G401 (cell line): Measurements from ENCODE around the gene RNF220. TPM values are rescaled to one million over a fixed set of nuclear protein-coding genes. Genes with fewer than 3 reads are reported as not detected.

Experiments used
- DNase-seq: peaks from one replicate; pipeline ENCODE4 v3.0.0-alpha.2; 2015; ENCODE audit warnings: low spot score
- in situ Hi-C: cut with HindIII; loops from 2 replicates; pipeline ENCODE4 v1.10.0; 2016; ENCODE audit warnings: low sequenced_read_pairs, mixed read lengths
- total RNA-seq: library from RNA; depleted of rRNA; stranded (reverse); fragments of >200 nt; shearing (Covaris generic); gene quantifications from 2 replicates; pipeline ENCODE4 v1.2.3, GENCODE V29; 2014

The RNF220 gene
- total RNA-seq, 1 experiment from 2014 or later, result 98.3 TPM

DNA sequence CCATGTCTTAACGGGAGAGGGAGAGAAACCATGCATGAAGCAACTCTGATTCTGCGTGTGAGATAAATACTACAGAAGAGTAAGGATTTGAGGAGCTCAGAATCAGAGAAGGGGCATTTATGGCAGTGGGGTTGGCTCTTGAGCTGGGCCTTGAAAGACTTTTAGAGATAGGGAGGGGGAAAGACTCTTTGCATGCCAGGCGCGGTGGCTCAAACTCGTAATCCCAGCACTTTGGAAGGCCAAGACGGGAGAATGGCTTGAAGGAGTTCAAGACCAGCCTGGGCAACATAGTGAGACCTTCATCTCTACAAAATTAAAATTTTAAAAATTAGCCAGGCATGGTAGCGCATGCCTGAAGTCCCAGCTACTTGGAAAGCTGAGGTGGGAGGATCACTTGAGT lies 270.1 kb downstream of the RNF220 start:
- in situ Hi-C loops, result no loop called here
- DNase-seq, result no peak

DNA sequence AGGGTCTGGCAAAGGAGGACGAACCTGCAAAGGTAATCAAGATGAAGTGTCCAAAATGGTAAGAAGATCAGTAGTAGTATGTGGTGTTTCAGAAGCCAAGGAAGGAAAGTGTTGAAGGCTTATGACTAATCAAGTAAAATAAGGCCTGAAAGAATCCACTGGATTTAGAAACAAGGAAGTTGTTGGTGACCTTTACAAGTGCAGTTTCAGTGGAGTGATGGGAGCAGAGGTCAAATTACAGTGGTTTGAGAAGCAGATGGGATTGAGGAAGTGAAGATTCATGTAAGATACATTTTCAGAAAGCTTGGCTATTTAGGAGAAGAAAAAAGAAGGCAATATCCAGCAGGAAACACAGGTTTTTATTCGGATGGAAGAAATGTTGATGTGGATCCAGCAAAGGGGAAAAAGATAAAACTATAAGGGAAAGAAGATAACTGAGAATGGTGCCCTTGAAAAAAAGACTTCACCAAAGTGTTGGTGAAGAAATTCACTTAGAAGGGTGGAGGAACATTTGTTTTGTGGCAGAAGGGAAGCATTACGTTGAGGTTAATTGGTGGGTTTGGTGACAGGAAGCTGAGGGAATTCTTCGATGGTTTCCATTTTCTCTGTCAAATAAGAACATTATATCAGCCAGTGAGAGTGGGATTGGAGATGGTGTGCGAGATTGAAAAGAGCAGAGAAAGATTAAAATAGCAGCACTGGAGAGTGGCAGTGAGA lies 271.6 kb downstream of the RNF220 start:
- in situ Hi-C loops, result no loop called here
- no peak for DNase-seq

DNA sequence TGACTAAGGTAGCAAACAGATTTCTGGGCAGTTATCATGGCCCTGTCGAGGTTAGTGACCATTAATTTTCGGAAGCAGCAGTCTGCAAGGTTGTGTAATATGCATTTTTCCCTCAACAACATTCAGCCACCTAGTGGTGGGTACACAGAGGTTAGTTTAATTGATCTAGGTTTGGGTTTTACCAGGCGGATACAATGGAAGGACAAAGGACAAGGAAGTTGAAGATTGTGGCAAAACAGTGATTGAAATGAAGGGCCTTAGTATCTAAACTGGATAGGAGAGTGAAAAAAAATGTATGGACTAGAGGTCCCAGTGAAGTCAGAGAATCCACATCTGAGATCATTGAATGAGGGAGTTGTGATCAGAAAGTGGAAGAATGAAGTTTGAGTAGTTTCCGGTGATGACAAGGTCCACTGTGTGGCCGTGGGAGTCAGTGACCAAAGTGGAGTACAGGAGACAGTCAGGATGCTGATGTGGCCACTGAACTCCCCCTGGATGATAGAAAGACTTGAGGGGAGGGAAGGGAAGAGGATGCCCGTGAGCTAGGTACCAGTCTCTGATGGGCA lies 272.2 kb downstream of the RNF220 start:
- in situ Hi-C loops, result no loop called here
- peak; percentile 12 for DNase-seq

DNA sequence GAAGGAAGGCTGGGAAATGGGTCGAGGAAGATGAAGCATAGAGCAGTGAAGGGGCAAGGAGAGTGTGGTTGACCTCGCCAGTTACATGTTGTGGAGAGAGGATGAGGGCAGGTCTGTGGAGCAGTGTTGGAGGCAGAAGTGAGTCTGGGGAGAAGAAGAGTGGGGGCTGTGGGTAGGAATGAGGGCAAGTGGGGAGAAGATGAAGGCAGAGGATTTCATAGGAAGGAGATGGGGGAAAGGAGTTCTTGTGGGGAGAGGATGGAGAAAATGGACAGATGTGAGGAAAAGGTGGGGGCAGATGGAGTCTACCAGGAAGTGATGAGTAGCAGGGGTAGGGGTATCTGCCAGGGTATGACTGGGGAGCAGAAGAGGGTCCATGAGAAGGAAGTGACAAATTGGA lies 273.1 kb downstream of the RNF220 start:
- in situ Hi-C loops, result no loop called here
- DNase-seq, result no peak

DNA sequence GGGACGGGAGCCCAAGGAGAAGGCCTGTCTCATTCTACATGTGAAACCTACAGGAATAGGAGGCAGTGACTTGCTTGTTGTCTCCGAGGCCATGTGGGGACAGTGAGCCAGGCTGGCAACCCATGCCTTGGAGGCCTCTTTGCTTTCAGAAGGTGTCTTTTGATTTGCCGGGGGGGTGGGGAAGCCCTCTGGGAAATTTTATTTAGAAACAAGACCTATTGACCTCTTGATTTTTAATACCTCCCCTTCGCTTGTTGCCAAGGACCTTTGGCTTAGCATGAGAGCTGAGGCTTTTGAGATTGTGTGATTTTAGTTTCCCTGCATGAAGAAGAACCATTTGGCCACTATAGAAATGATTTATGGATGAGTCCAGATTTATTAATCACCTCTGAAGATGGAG lies 273.6 kb downstream of the RNF220 start:
- in situ Hi-C loops, result no loop called here
- DNase-seq, result no peak

DNA sequence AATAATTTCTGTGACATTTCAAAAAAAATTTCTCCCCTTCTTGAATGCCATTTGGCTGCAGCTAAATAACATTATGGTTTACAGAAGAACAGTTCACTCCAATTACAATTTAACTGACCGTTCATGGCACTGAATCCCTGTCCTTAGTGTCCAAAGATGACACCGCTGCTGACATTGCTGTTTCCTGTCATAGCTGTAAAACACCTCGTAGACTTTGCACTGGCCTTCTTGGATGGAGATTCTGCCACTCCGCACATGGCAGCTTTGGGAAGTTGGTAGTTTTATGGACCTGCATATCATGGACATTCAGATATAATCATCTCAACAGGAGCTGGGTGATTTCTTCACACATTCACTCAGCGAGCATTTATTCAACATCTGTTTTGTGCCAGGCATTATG lies 274.4 kb downstream of the RNF220 start:
- in situ Hi-C loops, result no loop called here

DNA sequence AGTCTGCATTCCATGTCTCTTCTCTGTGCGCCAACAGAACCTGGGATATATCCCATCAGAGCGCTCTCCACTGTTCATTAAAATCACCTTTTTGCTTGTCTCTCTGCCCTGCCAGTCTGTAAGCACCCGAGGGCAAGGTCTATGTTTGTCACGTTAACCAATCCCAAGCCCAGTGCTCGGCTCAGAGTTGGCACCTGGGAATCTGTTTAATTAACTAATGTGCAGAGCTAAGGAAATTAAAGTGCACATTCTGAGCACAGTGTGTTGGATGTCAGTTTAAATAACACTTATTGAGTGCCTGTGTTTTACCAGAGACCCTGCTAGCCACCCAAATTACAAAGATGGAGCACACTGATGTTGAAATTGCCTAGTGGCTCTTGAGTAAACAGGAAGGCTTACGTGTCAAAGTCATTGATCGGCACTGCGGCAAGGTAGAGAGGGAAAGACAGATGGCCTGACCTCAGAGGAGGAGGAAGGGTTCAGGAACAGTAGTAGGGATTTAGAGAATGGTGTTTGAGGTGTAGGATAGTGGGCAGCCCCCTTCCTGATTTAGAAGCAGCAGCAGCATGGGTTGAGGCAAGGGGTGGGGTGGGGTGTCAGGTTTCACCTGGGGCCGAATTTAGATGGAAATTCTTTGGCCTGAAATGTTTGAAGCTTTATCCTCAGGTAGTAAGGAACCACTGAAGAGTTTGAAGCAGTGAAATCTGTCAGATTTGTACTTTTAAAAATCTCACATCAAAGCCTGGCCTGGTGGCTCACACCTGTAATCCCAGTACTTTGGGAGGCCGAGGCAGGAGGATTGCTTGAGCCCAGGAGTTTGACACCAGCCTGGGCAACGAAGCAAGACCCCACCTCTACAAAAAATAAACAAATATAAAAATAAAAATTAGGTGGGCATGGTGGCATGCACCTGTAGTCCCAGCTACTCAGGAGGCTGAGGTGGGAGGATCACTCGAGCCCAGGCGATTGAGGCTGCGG lies 277.1 kb downstream of the RNF220 start:
- DNase-seq, result no peak
- in situ Hi-C loops, result no loop called here

More for the DNA sequence above, 274.4 kb downstream of the RNF220 start:
- DNase-seq, result no peak

DNA sequence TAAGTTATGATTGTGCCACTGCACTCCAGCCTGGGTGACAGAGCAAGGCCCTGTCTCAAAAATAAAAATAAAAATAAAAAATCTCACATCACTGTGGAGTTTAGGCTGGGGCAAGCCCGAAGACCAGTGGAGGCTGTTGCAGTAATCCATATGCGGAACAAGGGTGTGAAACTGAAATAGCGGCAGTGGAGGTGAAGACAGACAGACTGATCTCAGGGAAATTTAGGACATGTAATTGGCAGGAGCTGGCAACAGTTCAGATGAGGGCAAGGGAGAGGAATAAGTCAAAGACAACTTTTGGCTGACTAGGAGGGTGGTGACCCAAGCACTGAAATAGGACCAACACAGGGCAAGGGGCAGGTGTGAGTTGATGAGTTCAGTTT lies 277.8 kb downstream of the RNF220 start:
- in situ Hi-C loops, result no loop called here
- DNase-seq, result no peak

DNA sequence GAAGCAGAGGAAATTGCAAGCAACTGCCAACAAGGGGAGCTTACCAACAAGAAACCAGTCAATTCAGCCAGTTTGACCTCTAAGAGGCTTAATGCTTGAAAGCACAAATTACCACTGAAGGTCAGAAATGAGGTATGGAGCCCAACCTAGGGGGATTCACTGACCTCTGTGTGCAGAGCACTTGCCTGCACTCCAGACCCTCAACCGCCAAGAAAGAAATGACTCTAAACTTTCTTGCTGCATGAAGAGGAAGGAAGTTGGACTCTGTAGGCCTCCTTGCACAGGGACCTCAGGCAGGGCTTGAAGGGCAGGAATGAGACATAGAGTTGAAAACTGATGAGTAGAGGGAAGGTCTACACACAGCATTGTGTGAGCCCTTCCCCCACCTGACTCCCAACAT lies 279.5 kb downstream of the RNF220 start:
- DNase-seq, result no peak
- in situ Hi-C loops, result no loop called here

DNA sequence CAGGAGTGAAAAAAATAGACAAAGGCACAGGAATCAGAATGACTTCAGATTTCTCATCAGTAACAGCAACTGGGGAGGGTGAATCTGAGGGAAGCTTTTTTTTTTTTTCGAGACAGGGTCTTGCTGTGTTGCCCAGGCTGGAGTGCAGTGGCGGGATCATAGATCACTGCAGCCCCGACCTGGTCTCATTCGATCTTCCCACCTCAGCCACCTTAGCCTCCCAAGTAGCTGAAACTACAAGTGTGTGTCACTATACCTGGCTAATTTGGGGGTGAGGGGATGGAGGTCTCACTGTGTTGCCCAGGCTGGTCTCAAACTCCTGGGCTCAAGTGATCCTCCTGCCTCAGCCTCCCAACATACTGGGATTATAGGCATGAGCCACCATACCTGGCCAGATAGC lies 280.2 kb downstream of the RNF220 start:
- in situ Hi-C loops, result no loop called here
- DNase-seq, result no peak

DNA sequence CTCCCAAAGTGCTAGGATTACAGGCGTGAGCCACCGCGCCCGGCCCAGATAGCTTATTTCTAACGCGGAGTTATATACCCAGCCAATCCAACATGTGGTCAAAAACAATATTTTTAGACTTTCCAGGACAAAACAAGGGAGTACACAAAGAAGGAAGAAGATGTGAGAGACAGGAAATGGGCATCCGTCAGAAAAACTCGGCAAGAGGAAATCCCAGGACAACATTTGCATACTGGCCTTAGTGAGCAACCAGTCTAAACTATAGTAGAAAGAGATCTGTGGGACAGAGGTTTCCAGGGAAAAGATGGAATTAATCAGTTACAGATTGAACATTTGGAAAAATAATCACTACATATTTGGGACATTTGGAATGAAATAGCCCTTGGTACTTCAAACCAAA lies 280.8 kb downstream of the RNF220 start:
- DNase-seq, result no peak
- in situ Hi-C loops, result no loop called here

DNA sequence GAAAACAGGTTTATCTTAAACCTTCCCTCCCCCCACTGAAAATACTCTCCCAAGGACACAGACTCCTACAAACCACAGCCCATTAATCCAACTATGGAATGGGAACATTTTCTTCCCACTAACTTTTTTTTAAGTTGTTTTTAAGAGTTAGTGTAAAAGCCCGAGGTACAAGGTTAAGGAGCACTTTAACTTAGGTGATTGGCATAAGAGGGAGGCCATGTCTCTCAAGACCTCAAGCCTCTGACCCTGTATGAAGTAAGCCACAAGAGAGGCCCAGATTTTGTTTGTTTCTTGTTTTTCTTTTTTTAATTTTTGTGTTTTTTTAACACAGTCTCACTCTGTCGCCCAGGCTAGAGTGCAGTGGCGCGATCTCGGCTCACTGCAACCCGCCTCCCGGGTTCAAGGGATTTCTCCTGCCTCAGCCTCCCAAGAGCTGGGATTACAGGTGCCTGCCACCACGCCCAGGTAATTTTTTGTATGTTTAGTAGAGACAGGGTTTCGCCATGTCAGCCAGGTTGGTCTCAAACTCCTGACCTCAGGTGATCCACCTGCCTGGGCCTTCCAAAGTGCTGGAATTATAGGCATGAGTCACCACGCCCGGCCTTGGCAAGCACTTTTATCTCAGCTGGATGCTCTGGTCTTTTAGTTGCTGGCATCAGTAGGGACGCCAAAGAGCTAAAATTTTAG lies 283.8 kb downstream of the RNF220 start:
- in situ Hi-C loops, result no loop called here
- DNase-seq, result no peak

DNA sequence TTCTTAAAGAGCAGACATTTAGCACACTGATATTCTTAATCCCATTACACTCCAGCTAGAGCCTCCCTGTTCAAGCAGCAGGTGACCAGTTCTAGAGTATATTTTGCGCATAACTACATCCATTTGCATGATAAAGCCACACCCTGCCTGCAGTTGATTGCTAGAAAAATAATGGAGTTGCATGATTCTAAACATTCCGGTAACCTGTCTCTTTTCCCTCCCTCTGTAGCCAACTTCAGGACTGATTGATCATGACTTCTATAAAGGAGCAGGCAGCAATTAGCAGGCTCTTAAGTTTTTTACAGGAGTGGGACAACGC lies 284.4 kb downstream of the RNF220 start:
- in situ Hi-C loops, result no loop called here
- no peak for DNase-seq

DNA sequence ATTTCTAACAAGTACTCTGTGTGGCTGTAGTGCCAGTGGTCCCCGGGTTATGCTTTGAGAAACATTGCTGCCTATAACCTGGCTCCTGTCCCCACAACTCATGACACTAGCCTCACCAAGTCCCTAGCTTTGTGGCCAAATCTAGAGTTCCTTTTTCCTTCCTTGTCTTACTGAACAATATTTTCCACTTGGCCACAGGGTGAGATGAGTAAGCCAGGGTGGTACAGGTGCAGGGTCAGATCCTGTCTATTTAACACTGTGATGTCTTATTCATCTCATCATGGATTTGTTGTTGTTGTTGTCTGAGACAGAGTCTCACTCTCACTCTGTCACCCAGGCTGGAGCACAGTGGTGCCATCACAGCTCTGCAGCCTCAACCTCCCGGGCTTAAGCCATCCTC lies 288.1 kb downstream of the RNF220 start:
- no peak for DNase-seq
- in situ Hi-C loops, result no loop called here

DNA sequence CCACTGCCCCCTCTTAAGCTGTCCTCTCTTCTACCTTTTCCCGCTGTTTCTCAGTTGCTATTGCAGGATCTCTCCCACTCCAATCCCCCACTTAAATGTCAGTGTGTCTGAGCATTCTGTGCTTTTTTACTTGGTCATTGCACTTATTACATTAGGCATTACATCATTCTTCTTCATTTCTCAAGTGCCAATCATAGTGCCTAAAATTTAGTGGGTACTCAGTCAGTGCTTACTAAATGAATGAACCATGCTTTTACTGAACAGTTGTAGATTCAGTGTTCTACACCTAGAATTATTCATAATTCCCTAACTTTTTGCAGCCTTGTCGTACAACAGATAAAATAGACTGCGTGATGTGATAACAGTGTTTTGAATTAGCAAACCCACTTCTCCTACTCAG lies 288.8 kb downstream of the RNF220 start:
- no peak for DNase-seq
- in situ Hi-C loops, result no loop called here

DNA sequence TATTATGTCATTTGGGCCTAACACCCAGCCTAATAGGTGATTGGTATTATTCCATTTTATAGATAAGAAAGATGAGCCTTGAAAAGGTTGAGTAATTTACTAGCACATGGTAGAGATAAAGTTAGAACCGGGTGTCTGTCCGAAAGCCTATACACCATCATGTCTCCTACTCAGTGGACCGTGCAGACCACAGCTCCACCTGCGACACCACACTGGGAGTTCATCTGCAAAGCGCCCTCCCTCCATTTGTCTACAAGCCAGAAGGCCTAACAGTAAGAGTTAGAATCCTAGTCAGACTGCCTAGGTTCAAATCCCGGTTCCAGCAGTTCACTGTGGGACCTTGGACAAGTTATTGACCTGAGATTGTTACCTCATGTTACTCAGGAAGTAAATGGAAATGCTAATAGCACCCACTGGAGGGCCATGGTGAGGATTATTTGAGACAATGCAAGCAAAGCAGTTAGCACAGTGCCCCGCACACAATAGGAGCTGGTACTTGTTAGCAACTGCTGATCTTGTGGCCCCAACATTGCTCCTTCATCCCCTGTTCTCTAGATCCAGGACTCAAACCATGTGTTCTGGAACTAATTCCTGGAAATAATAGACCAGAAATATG lies 289.9 kb downstream of the RNF220 start:
- in situ Hi-C loops, result no loop called here
- DNase-seq, result no peak

DNA sequence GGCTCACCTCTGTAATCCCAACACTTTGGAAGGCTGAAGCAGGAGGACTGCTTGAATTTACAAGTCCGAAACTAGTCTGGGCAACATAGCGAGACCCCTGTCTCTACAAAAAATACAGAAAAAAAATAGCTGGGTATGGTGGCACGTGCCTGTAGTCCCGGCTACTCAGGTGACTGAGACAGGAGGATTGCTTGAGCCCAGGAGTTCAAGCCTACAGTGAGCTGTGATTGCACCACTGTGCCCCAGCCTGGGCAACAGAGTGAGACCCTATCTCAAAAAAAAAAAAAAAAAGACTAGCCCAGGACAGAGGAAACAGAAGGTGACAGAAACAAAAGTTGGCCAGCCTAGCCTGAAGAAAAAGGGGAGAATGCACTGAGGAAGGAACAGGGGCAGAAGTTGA lies 290.6 kb downstream of the RNF220 start:
- DNase-seq, result no peak
- in situ Hi-C loops, result no loop called here

DNA sequence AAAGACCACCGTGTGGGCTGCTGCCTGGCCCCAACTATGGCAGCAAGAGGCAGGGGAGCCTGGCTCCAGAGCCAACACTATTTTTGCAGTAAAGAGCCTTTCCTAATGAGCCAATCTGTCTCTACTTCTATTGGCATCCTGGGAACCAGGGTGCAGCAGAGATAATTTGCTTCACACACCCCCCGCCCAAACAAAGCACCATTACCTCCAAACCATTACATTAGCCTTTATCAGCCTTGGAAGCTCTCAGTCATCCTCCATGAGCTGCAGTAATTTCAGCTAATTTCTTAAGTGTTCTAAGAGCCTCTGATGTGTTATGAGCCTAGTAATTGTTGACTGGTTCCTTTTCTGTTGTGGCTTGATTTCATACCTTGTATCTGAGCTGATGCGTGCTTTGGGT lies 291.0 kb downstream of the RNF220 start:
- no peak for DNase-seq
- in situ Hi-C loops, result no loop called here

DNA sequence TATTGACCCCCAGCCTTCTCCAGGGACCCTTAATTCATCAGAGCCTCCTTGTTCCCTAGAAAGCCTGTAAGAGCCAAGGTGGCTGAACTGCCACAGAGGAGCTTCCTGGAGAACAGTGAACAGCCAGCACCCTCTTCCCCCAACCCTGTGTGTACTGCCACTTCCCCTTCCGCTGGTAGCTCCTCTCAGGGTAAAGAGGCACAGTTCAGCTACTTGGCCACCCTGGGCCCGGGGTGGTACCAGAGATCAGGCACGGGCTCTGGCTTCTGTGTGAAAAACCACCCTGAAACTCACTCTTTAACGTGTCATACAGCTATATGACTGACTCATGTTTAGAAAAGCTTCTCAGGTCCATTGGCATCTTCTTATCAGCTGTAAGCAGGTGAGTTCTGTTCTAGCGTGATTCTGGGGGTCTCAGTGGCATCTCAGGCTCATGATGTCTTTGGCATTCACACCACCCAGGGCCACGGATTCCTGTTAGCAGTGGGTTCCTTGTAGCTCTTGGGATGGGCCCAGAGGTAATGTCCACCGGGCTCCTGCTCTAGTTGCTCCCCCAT lies 291.8 kb downstream of the RNF220 start:
- in situ Hi-C loops, result no loop called here
- DNase-seq, result no peak
